Skeletal muscle tissue (tissue), 4 donors: ENCODE data around the gene CFAP58. TPM values are rescaled to one million over a fixed set of nuclear protein-coding genes. Genes with fewer than 3 reads are reported as not detected.
A peak's percentile ranks its signal among the peaks of the same experiment; 100 is the strongest.

Experiments
- H3K27ac ChIP-seq: one replicate; pipeline ENCODE4 v1.7.0; 2013; ENCODE audit warnings: mild to moderate bottlenecking, low read depth, low read length, inconsistent platforms
- H3K27me3 ChIP-seq, 3 donors: one replicate each; pipeline ENCODE4 v1.7.0; 2013; ENCODE audit warnings: low read length in 3 of 3; ENCODE audit not compliant: control insufficient read depth in 3 of 3, insufficient read depth in 3 of 3
- H3K36me3 ChIP-seq, 3 donors: one replicate each; pipeline ENCODE4 v1.7.0; 2013; ENCODE audit warnings: low read length in 3 of 3; ENCODE audit not compliant: control insufficient read depth in 3 of 3, insufficient read depth in 3 of 3
- H3K4me1 ChIP-seq, 3 donors: one replicate each; pipeline ENCODE4 v1.7.0; 2013; ENCODE audit warnings: low read length in 3 of 3, mild to moderate bottlenecking in 3 of 3; ENCODE audit not compliant: control insufficient read depth in 3 of 3, insufficient read depth in 3 of 3
- H3K4me3 ChIP-seq, 3 donors: one replicate each; pipeline ENCODE4 v1.7.0; 2013; ENCODE audit warnings: low read length in 3 of 3
- H3K9ac ChIP-seq, 3 donors: one replicate each; pipeline ENCODE4 v1.7.0; 2013; ENCODE audit warnings: low read length in 3 of 3, mild to moderate bottlenecking in 3 of 3, moderate library complexity in 2 of 3, low read depth in 1 of 3
- H3K9me3 ChIP-seq, 3 donors: one replicate each; pipeline ENCODE4 v1.7.0; 2013; ENCODE audit warnings: low read length in 3 of 3; ENCODE audit not compliant: control insufficient read depth in 3 of 3
- total RNA-seq: library from RNA; depleted of rRNA; stranded (reverse); fragments of >200 nt; gene quantifications from one replicate; pipeline ENCODE4 v1.2.3, GENCODE V29; 2014
- donor health status: Osteomylitis.

CFAP58 gene
- total RNA-seq, 1 donor from 2014 or later: under 0.01 TPM

GRCh38 chr10:104321725-104322415 lies 31.8 kb upstream of the CFAP58 start:
- H3K4me1 ChIP-seq: peaks cover 61 to 94% (median 82%) of the 10 kb centered on the region in 3 donors
- H3K27me3 ChIP-seq: no peaks in the 10 kb centered on the region
- peak overlapping the region; percentile 10 for H3K27ac ChIP-seq
- no peaks in the 10 kb centered on the region for H3K36me3 ChIP-seq
- no peak overlapping the region for H3K4me3 ChIP-seq
- H3K9ac ChIP-seq: peak overlapping the region in 2 of 3 donors; percentile 14 to 50
- H3K9me3 ChIP-seq: no peaks in the 10 kb centered on the region

- Histone ChIP-seq H3K9ac (peak overlapping the region in 2 of 3 donors; percentile 20 to 50), H3K9me3 (no peaks in the 10 kb centered on the region), H3K27me3 (no peaks in the 10 kb centered on the region), H3K4me1 (peaks cover 63 to 94% (median 85%) of the 10 kb centered on the region in 3 donors), H3K27ac (peak overlapping the region; percentile 10), H3K36me3 (no peaks in the 10 kb centered on the region), H3K4me3 (no peak overlapping the region)
Observed at GRCh38 chr10:104322416-104322782, 31.2 kb upstream of the CFAP58 start.

GRCh38 chr10:104323085-104323484 lies 30.5 kb upstream of the CFAP58 start:
- Histone ChIP-seq H3K36me3 (no peaks in the 10 kb centered on the region), H3K27ac (no peak overlapping the region), H3K4me3 (no peak overlapping the region), H3K9ac (peak overlapping the region in 1 of 3 donors; percentile 50), H3K27me3 (no peaks in the 10 kb centered on the region), H3K9me3 (no peaks in the 10 kb centered on the region), H3K4me1 (peaks cover 63 to 94% (median 85%) of the 10 kb centered on the region in 3 donors)

- Histone ChIP-seq H3K4me1 (peaks cover 70 to 96% (median 86%) of the 10 kb centered on the region in 3 donors), H3K9me3 (no peaks in the 10 kb centered on the region), H3K9ac (peak overlapping the region in 1 of 3 donors; percentile 16), H3K27ac (no peak overlapping the region), H3K4me3 (no peak overlapping the region), H3K27me3 (no peaks in the 10 kb centered on the region), H3K36me3 (no peaks in the 10 kb centered on the region)
Observed at GRCh38 chr10:104323760-104324201, 29.9 kb upstream of the CFAP58 start.

- H3K4me3 ChIP-seq: no peak overlapping the region
- no peak overlapping the region for H3K27ac ChIP-seq
- H3K9ac ChIP-seq: peak overlapping the region in 1 of 3 donors; percentile 16
- no peaks in the 10 kb centered on the region for H3K36me3 ChIP-seq
- no peaks in the 10 kb centered on the region for H3K27me3 ChIP-seq
- no peaks in the 10 kb centered on the region for H3K9me3 ChIP-seq
- peaks cover 70 to 96% (median 86%) of the 10 kb centered on the region in 3 donors for H3K4me1 ChIP-seq
Observed at GRCh38 chr10:104324221-104324686, 29.4 kb upstream of the CFAP58 start.

GRCh38 chr10:104324931-104325330 lies 28.7 kb upstream of the CFAP58 start:
- H3K9me3 ChIP-seq: no peaks in the 10 kb centered on the region
- no peaks in the 10 kb centered on the region for H3K36me3 ChIP-seq
- H3K4me1 ChIP-seq: peaks cover 72 to 96% (median 87%) of the 10 kb centered on the region in 3 donors
- no peak overlapping the region for H3K27ac ChIP-seq
- H3K9ac ChIP-seq: no peak overlapping the region
- H3K4me3 ChIP-seq: no peak overlapping the region
- H3K27me3 ChIP-seq: no peaks in the 10 kb centered on the region

GRCh38 chr10:104325436-104326435 lies 27.9 kb upstream of the CFAP58 start:
- Histone ChIP-seq H3K27me3 (no peaks in the 10 kb centered on the region), H3K9me3 (no peaks in the 10 kb centered on the region), H3K4me3 (no peak overlapping the region), H3K36me3 (no peaks in the 10 kb centered on the region), H3K4me1 (peaks cover 78 to 100% (median 94%) of the 10 kb centered on the region in 3 donors), H3K9ac (peak overlapping the region in 1 of 3 donors; percentile 25), H3K27ac (peak overlapping the region; percentile 45)

- no peaks in the 10 kb centered on the region for H3K27me3 ChIP-seq
- H3K9ac ChIP-seq: peak overlapping the region in 1 of 3 donors; percentile 54
- H3K4me3 ChIP-seq: no peak overlapping the region
- no peaks in the 10 kb centered on the region for H3K9me3 ChIP-seq
- H3K4me1 ChIP-seq: peaks cover 72 to 96% (median 94%) of the 10 kb centered on the region in 3 donors
- H3K27ac ChIP-seq: peak overlapping the region; percentile 79
- H3K36me3 ChIP-seq: no peaks in the 10 kb centered on the region
Observed at GRCh38 chr10:104326991-104327610, 26.5 kb upstream of the CFAP58 start.

GRCh38 chr10:104327745-104328645 lies 25.6 kb upstream of the CFAP58 start:
- no peaks in the 10 kb centered on the region for H3K36me3 ChIP-seq
- H3K27ac ChIP-seq: peak overlapping the region; percentile 79
- H3K4me3 ChIP-seq: peak overlapping the region; percentile 46 to 52 (median 48)
- H3K9me3 ChIP-seq: no peaks in the 10 kb centered on the region
- no peaks in the 10 kb centered on the region for H3K27me3 ChIP-seq
- peaks cover 69 to 96% (median 93%) of the 10 kb centered on the region in 3 donors for H3K4me1 ChIP-seq
- peak overlapping the region; percentile 48 to 71 (median 54) for H3K9ac ChIP-seq
